ENCODE results near the gene DCTN4.

DNA sequence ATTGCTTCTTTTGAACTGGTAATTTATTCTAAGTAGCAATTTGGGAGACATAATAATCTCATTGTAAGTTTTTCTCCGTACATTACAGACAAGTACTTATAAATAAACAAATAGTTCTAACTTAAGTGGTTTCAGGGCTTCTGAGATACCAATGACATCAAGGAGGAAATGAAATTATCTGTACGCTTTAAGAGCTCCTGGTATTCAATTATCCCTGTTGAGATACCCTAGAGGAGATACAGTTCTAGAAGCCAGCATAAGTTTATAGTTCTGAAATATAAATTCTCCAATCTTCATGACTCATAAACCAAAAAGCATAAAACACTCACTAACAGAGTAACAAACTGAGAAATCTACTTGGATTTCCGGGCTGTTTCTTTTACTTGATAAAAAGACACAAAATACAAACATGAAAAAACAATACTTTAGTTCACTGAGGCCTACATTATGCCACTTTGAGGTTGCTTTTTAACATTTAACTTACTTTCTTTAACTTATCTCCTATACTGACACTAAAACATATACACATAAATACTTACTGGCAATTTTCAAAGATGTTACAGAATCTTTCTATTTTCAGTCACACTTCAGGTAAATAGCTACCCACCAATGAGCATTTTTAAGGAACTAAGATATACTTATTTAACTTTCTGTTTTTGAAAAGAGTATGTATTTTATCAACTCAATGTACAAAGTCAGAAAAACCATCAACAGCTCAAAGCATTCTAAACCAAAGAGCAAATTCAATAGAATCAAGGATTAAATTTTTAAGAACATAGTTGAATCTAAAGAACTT, 7.5 kb downstream of the DCTN4 start:
- TF ChIP-seq, protein P1, sequence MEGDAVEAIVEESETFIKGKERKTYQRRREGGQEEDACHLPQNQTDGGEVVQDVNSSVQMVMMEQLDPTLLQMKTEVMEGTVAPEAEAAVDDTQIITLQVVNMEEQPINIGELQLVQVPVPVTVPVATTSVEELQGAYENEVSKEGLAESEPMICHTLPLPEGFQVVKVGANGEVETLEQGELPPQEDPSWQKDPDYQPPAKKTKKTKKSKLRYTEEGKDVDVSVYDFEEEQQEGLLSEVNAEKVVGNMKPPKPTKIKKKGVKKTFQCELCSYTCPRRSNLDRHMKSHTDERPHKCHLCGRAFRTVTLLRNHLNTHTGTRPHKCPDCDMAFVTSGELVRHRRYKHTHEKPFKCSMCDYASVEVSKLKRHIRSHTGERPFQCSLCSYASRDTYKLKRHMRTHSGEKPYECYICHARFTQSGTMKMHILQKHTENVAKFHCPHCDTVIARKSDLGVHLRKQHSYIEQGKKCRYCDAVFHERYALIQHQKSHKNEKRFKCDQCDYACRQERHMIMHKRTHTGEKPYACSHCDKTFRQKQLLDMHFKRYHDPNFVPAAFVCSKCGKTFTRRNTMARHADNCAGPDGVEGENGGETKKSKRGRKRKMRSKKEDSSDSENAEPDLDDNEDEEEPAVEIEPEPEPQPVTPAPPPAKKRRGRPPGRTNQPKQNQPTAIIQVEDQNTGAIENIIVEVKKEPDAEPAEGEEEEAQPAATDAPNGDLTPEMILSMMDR (IDR thresholded peaks at IDR 0.05 in 4 of 5, conservative IDR thresholded peaks at IDR 0.05 in 1 of 5), result no peak
- no peak for TF ChIP-seq POLR2A (IDR thresholded peaks at IDR 0.05)

Measured in gastrocnemius medialis (tissue), 4 donors.